HG03565 (cell line): ENCODE data around the gene TRIM49D2.
"Not testable (repeated sequence)": the region's sequence is repeated elsewhere in the genome, so short reads cannot be mapped to it uniquely, and the experiment has no call there.

Experiments
- ATAC-seq: cut with Tn5 transposase; IDR thresholded peaks from one replicate; pipeline ENCODE4 v1.9.1; 2021; ENCODE audit warnings: mild to moderate bottlenecking, moderate library complexity; ENCODE audit not compliant: unreplicated experiment

TRIM49D2 gene, protein sequence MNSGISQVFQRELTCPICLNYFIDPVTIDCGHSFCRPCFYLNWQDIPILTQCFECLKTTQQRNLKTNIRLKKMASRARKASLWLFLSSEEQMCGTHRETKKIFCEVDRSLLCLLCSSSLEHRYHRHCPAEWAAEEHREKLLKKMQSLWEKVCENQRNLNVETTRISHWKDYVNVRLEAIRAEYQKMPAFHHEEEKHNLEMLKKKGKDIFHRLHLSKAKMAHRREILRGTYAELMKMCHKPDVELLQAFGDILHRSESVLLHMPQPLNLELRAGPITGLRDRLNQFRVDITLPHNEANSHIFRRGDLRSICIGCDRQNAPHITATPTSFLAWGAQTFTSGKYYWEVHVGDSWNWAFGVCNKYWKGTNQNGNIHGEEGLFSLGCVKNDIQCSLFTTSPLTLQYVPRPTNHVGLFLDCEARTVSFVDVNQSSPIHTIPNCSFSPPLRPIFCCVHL

DNA sequence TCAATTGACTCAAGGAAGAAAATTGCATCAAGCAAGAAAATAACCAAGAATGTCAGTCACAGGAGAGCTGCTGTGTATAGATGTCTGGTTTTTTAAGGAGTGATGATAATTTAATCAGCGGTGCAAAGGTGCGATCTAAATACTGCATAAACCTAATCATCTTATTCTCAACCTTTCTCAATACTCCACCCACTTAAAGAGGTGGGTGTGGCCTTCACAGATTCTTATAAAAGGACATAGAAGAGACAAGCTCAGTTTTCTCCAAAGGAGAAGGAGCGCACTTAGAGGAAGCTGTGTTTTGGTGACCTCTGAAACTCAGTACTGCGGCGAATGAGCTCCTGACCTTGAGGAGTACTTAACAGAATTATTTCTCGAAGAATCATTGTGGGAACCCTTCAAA, at the start of gene TRIM49D2:
Gene TRIM49D2, plus strand, starts transcription at position 301 of the 400 bp plus-strand sequence. CDS start 2,698 bp downstream, outside the sequence.
- ATAC-seq = not testable (repeated sequence)

DNA sequence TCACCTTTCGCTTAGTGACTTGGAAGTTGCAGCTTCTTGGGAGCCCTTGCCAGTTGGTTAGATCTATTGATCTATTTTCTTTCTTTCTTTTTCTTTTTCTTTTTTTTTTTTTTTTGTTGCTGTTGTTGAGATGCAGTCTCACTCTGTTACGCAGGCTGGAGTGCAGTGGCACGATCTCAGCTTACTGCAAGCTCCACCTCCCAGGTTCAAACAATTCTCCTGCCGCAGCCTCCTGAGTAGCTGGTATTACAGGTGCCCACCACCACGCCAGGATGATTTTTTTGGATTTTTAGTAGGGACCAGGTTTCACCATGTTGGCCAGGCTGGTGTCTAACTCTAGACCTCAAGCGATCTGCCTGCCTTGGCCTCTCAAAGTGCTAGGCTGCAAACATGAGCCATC, 46.4 kb upstream of the TRIM49D2 start:
- ATAC-seq = not testable (repeated sequence)

DNA sequence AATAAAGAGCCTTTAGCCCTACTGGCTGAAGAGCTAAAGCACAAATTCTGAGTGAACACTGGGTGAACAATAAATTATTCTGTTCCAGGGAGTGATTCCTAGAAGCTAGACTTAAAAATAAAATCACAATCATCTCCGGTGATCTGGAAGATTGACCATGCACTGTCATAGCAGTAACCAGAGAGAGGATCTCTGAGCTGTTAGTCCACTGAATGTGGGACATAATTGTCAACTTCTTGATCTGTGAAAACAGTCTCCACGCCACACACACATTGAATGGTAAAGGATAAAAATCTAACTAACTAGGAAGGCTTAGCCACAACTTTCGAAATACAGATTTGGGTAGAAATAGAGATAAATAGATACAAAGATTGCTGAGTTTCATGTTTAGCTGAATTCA, 30.6 kb upstream of the TRIM49D2 start:
- not testable (repeated sequence) for ATAC-seq

DNA sequence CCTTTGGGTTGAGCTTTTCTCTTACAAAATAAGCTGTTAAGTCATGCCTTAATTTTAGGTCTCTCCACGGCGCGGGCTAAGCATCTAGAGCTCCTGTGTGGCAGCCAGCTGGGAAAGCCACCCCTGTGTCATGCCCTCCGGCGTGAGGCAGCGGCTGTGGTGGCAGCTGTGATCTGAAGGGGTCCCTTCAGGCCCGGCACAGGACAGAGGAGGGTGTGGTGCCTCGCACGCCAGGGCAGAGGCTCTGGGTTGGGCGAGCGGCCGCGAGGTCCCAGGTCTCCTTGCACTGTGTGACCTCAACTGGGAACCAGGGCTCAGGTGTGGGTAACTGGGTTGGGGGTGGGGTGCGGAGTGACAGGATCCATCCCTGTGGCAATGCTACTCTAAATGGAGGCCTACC, 23.1 kb upstream of the TRIM49D2 start:
- not testable (repeated sequence) for ATAC-seq

DNA sequence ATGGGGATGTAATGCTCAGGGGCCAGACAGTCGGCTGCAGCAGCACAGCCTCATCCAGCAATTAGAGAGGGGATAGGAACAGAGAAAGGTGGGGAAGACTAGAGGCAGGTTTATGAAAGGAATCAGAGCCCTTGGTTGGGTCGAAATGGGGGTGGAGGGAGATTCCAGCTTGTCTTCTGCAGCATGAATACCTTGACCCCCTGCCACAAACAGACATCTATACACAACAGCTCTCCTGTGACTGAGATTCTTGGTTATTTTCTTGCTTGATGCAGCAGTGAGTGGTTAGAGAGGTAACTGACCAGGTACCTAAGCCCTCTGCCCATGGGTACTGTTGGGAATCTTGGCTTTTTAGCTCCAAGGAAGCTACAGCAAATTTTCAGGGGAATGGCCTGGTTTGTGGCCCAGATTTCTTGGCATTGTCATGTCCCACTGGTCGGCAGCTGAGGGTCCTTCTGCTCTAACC, 1.6 kb upstream of the TRIM49D2 start, which contains the start of gene TRIM49D1:
Gene TRIM49D1, minus strand, starts transcription at position 51 of the 466 bp plus-strand sequence. CDS start 4,535 bp downstream, outside the sequence.
- no peak for ATAC-seq

DNA sequence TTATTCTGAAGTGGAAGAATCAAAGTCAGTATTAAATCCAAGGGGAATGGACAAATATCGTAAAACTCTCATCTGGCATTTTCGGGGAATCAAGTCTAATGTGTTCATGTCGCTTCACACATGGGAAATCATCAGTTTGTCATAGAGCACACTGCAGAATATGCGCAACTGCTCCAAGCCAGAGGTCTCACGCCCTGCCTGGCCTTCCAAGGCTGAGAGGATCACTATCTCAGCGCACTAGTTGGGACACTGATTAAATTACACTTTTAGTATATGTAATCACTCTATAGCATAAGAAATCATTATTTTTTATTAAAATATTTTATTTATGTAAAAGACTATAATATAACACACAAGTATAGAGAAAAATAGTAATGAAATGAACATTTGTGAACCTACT, 37.0 kb downstream of the TRIM49D2 start:
- not testable (repeated sequence) for ATAC-seq

DNA sequence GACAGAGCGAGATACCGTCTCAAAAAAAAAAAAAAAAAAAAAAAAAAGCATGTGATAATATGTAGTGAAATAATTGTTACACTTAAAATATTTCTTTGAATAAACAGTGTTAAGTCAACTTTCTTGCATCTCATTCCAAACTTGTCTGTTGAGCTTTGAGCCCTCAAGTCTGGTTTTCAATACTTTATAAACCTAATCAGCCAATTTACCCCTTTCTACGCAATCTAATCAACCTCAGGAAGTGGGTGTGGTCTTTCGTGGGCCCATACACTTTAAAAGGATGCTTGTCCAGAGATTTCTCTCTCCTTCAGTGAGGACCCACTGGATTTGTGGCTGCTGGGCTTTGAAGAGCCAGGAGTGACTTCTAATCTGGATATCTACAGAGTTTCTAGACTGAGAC, 41.9 kb downstream of the TRIM49D2 start, which contains the start of gene TRIM64:
Gene TRIM64, plus strand, starts transcription at position 301 of the 400 bp plus-strand sequence. CDS start 2,467 bp downstream, outside the sequence.
- ATAC-seq = not testable (repeated sequence)
